ENCODE results near the gene MAN1C1.

The MAN1C1 gene

DNA sequence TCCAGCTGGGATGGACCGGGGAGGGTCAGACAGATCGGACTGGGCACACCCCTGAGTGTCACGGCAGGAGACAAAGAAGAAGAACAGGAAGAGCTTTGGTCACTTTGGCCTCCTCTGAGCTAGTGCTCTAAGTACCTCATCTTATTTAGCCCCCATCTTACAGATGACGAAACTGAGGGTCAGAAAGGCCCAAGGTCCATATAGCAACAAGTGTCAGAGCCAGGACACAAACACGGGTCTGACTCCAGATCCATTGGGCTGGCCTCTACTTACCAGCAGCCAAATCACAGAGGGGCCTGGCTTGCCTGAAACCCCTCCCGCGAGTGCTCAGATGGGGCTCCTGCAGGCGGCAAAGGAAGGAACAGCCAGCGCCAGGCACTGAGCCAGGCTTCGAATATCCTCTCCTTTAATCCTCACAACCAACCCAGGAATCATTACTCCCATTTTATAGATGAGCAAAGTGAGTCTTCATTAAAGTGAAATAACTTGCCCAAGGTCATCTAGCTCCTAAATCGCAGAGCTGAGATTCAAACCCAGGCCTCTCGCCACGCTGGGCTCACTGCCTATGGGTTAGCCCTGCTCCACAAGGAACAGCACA lies 157.7 kb downstream of the MAN1C1 start:
- H3K4me3 ChIP-seq (ENCODE audit: low read depth, low read length), result no peak overlapping the region
- no peak for DNase-seq (ENCODE audit: low read depth)
- TF ChIP-seq, protein P1, sequence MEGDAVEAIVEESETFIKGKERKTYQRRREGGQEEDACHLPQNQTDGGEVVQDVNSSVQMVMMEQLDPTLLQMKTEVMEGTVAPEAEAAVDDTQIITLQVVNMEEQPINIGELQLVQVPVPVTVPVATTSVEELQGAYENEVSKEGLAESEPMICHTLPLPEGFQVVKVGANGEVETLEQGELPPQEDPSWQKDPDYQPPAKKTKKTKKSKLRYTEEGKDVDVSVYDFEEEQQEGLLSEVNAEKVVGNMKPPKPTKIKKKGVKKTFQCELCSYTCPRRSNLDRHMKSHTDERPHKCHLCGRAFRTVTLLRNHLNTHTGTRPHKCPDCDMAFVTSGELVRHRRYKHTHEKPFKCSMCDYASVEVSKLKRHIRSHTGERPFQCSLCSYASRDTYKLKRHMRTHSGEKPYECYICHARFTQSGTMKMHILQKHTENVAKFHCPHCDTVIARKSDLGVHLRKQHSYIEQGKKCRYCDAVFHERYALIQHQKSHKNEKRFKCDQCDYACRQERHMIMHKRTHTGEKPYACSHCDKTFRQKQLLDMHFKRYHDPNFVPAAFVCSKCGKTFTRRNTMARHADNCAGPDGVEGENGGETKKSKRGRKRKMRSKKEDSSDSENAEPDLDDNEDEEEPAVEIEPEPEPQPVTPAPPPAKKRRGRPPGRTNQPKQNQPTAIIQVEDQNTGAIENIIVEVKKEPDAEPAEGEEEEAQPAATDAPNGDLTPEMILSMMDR (IDR thresholded peaks at IDR 0.05; ENCODE audit: insufficient read depth, low read depth, low read length, missing control alignments), result no peak

DNA sequence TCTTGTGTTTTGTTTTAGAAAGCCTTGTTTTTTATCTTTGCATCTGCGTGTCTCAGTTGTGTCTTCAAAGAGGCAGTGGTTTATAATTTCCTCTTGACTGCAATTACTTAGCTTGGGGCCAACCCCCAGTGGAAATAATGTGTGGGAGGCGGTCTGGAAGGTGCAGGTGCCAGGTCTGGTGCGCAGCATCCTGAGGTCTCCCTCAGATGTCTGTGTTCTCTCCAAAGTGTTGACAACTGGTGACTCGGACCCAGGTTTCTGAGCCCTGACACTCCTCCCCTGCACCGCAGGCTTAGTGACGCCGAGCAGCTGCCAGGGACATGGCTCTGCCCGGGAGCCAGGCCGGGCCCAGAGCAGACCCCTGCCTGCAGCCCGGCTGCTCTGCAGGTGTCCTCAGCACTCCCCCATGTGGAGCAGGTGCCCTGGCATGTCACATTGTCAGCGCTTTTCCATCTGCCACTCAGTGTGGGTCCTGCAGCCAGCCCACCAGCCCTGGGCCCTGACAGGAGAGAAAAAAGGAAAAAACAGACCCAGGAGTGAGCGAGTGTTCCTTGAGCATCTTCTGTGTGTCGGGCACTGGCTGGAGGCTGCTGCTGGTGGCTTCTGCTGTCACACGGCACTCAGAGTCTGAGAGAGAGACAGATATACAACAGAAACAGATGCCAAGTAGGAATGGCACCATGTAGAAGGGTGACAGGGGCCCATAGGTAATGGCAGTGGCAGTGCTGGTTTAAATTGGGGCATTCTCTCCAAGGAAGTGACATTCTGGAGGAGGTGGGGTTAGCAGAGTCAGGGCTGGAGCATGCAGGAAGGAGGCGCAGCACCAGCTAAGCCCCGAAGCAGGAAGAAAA lies 158.6 kb downstream of the MAN1C1 start:
- TF ChIP-seq, protein P1 (IDR thresholded peaks at IDR 0.05; ENCODE audit: insufficient read depth, low read depth, low read length, missing control alignments), result no peak
- H3K4me3 ChIP-seq (ENCODE audit: low read depth, low read length), result no peak overlapping the region
- peak; percentile 27 for DNase-seq (ENCODE audit: low read depth)

DNA sequence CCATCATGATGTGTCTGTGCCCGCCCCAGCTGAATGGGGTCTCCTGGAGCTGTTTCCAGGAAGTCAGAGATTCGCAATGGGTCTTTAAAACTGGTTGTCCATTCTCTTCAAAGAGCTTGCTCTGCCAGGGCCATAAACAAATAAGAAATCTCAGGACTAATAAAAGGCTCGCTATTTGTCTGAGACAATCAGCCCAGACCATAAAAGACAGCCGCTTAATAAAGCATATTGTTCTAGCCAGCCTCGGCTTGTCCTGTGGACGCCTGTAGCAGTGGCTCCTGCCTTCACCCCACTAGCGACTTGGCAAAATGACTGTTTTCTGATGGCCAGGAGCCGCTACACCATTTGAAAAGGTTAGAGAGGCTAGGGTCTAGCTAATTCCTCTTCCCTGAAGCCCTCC lies 162.8 kb downstream of the MAN1C1 start:
- H3K4me3 ChIP-seq (ENCODE audit: low read depth, low read length), result no peak overlapping the region
- TF ChIP-seq, protein P1 (IDR thresholded peaks at IDR 0.05; ENCODE audit: insufficient read depth, low read depth, low read length, missing control alignments), result no peak
- DNase-seq (ENCODE audit: low read depth), result no peak

DNA sequence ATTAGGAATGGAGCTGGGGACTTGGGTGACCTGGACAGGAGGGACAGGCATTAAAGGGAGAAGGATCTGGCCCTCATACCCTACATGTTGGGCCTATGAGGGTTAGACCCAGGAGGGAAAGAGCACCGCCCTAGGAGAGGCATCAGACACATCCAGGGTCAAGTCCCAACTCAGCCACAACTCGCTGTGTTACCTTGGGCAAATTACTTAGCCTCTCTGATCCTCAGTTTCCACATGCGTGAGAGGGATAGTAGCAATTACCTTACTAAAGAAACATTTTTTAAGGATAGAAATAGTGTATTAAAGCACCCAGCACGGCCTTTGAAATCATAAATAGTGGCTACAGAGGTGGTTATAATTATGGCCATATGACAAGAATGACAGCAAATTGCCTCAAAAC lies 163.3 kb downstream of the MAN1C1 start:
- no peak for DNase-seq (ENCODE audit: low read depth)
- no peak overlapping the region for H3K4me3 ChIP-seq (ENCODE audit: low read depth, low read length)
- TF ChIP-seq, protein P1 (IDR thresholded peaks at IDR 0.05; ENCODE audit: insufficient read depth, low read depth, low read length, missing control alignments), result no peak

DNA sequence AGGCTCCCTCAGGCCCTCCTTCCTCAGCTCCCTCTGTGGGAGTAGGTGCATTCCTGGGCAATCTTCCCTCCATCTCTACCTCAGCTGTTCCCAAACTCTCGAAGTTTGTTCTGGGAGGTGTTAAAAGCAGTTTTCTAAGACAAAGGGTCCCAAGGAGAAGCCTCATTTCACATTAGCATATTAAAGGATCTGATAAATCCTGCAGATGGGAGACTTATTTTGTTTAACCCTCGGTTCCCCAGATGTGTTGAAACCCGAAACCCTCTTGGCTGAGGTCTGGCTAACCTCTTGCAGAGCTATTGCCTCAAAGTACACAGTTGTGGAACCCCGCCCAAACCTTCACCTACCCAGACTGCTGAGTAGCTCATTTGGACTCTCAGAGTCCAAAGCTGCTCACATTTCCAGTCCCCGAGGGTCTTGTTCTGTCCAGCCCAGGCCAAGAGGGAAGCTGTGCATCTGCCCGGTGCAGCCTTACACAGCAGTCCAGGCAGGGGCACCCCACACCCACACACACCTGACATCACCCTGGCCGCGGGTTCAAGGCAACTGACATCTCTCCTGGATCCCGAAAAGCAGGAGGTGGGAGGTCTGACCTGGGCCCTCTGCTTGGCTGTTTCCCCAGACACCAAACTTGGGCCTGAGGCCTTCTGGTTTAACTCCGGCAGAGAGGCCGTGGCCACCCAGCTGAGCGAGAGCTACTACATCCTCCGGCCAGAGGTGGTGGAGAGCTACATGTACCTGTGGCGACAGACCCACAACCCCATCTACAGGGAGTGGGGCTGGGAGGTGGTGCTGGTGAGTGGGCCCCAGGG lies 163.9 kb downstream of the MAN1C1 start:
- DNase-seq (ENCODE audit: low read depth), result no peak
- TF ChIP-seq, protein P1 (IDR thresholded peaks at IDR 0.05; ENCODE audit: insufficient read depth, low read depth, low read length, missing control alignments), result no peak
- no peak overlapping the region for H3K4me3 ChIP-seq (ENCODE audit: low read depth, low read length)

DNA sequence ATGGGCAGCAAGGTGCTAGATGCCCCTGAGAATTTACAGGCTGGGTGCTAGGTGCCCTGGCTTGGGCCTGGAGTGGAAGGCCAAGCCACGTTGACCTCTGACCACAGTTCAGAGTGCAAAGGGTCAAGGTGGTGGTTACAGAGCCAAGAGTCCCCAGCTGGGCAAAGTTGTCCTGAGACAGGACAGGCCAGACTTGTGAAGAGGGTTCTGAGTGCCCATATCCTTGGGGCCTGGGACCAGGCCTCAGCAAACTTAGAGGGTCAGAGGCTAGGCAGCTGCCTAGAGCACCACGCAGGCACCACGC lies 164.5 kb downstream of the MAN1C1 start:
- TF ChIP-seq, protein P1 (IDR thresholded peaks at IDR 0.05; ENCODE audit: insufficient read depth, low read depth, low read length, missing control alignments), result no peak
- DNase-seq (ENCODE audit: low read depth), result no peak
- no peak overlapping the region for H3K4me3 ChIP-seq (ENCODE audit: low read depth, low read length)

Data from GM12865 (cell line).